Stomach (tissue), 4 donors: ENCODE measurements around the gene SOWAHC.

ENCODE experiments used
- POLR2A ChIP-seq, 4 donors: fragments of 450-650 bp; IDR thresholded peaks; one replicate each; pipeline ENCODE4 v1.6.1; 2016; ENCODE audit warnings: antibody characterized with exemption in 4 of 4, control low read depth in 2 of 4, mild to moderate bottlenecking in 1 of 4, moderate library complexity in 1 of 4
- TF ChIP-seq, protein P1 (sequence below), 7 experiments: fragments of 450-650 bp in 4 of 7; fragments of 200-600 bp in 3 of 7; sonication (generic) in 3 of 7; IDR thresholded peaks; one replicate each; pipeline ENCODE4 v1.5.1; 2016 to 2019; ENCODE audit warnings: antibody characterized with exemption in 7 of 7, control low read depth in 2 of 7, mild to moderate bottlenecking in 1 of 7

DNA sequence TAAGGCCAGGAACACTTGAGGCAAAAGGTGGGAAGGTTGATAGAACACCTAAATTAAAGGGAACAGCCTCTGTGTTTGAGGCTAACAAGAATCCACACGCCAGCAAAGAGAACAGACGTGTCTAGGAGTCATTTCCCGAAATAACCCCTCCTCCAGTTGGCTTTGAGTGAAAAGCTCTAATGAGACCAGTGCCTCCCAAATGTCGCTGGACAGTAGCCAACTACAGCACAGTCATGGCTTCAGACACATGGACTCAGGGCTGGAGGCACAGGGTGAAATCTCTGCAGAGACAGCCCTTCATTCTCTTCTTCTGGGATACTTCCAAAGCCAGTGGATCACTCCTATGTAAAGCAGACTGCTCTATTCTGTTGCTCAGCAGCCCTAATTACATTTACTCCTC is 49.6 kb downstream of the SOWAHC start:
- TF ChIP-seq, protein P1, sequence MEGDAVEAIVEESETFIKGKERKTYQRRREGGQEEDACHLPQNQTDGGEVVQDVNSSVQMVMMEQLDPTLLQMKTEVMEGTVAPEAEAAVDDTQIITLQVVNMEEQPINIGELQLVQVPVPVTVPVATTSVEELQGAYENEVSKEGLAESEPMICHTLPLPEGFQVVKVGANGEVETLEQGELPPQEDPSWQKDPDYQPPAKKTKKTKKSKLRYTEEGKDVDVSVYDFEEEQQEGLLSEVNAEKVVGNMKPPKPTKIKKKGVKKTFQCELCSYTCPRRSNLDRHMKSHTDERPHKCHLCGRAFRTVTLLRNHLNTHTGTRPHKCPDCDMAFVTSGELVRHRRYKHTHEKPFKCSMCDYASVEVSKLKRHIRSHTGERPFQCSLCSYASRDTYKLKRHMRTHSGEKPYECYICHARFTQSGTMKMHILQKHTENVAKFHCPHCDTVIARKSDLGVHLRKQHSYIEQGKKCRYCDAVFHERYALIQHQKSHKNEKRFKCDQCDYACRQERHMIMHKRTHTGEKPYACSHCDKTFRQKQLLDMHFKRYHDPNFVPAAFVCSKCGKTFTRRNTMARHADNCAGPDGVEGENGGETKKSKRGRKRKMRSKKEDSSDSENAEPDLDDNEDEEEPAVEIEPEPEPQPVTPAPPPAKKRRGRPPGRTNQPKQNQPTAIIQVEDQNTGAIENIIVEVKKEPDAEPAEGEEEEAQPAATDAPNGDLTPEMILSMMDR (IDR thresholded peaks at IDR 0.05) = no peak
- no peak for TF ChIP-seq POLR2A (IDR thresholded peaks at IDR 0.05)
